Measurements from ENCODE around the gene TRIM29.
"Not testable (repeated sequence)": the region's sequence is repeated elsewhere in the genome, so short reads cannot be mapped to it uniquely, and the experiment has no call there.

Gene TRIM29

DNA sequence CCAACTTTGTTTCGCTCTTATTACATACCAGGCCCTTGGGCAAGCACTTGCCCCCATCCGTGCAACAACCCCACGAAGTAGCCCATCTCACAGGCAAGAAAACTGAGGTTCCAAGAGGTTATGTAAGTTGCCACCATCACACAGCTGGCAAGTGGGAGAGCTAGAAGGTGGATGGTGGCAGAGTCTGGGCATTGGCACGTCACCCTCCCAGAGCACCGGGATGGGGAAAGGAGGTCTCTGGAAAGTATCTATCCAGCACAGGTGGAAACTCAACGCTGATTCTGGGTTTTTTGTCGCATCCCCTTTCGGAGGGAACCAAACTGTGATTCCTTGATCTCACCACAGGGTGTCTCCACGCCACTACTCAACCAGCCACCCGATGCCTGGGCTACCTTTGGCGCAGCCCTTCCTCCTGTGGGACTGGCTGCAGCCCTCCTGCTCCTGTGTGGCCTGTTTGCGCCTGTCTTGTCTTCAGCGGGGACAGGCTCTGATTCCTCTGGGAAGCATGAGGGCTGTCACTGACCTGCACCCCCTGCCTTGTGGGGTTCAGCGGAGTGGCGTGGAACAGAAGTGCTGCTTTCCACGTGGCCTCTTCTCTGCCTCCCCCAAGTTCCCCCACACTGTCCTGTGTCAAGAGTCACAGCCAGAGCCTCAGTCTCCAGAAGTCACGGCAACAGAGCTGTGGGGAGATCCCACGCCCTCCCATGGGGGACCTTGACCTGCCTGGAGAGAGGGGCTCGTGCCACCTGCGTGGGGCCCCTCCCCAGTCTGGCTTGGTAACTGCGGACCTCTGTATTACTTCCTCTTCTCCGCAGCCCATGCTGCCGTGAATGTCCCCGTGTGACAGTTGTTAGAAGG, 34.4 kb upstream of the TRIM29 start:
- in situ Hi-C loops (cut with MboI; ENCODE audit: low sequenced_read_pairs), result no loop called here

DNA sequence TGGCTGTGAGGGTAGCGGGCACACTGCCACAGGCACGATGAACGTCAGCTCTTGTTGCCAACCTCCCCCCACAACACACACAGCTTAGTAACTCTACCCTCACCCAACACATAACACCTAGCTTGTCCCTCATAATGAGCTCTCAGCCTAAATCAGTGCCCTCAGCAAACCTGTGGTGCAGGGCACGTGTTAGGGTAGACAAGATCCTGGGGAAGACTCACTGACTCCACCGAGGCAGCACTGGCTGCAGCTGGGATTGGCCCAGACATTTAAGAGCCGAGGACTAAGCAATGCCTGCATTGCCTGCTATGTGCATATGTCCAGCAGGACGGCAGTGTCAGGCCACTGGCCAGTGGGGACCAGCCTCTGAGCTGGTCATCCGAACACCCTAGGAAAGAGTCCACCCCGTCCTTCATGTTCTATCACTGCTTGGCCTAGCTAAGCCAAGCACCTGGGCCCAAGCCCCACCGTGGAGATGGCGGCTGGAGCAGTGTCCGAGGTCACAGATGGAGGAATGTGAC, 32.9 kb upstream of the TRIM29 start:
- in situ Hi-C loops (cut with MboI; ENCODE audit: low sequenced_read_pairs), result no loop called here

DNA sequence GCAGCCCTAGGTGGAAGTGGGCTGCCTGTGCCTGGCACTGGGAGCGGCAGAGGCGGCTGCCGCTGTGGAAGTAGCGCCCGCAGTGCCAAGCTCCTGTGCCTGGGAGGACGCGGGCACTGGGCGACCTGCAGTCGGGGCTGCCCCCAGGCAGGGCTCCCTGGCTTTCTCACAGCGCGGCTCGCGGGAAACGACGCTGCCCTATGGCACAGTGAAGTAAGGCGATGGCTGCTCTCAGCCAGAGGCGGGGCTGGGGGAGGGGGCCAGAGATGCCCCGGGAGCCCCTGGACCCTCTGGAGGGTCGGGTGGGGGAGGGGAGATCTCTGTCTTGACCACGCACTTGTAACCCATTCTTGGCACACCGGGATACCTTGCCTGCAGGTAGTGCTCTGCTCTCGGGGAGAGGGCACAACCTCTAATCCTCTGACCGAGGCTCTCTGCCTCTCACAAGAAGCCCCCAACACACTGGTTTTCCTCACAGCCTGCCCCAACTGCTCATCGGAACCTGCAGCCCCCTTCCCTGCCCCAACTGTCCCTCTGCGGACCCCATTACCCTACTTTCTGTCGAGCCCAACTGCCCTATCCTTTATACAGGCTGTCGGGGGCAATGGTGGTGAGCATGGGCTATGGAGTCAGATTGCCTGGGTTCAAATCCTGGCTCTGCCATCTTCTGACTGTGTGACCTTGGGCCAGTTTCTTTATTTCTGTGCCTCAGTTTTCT, 32.2 kb upstream of the TRIM29 start:
- in situ Hi-C loops (cut with MboI; ENCODE audit: low sequenced_read_pairs), result no loop called here

DNA sequence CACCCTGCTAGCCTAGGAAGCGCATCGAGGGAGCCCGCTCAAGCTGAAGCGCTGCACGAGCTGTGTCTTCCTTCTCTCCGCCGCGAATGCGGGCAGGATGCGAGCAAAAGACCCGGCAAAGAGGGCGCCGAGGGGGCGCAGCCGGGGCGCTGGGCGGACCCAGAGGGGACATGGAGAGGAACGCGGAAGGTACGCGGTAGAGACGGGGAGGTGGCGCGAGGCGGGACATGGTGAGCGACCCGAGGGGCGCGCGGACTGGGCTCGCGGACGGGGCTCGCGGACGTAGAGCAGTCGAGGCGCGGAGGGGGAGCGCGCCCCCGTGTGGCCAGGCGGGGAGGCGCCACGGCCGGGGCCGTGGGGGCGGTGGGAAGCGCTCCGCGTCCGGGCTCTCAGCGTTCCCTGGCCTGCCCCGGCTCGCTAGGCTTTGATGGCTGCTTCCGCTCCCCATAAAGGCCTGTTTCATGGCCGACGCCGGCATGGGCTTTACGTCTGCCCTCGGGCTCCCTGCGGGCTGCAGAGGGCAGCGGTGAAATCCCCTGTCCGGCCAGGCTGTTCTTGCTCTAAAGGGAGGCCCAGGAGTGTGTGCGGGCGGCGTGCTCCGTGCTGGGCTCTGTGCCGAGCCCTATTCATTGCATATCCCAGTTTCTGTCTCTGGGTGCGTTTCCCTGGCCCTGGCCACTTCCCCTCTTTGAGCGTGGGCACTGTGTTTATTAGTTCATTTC, 31.2 kb upstream of the TRIM29 start:
- in situ Hi-C loops (cut with MboI; ENCODE audit: low sequenced_read_pairs), result no loop called here

DNA sequence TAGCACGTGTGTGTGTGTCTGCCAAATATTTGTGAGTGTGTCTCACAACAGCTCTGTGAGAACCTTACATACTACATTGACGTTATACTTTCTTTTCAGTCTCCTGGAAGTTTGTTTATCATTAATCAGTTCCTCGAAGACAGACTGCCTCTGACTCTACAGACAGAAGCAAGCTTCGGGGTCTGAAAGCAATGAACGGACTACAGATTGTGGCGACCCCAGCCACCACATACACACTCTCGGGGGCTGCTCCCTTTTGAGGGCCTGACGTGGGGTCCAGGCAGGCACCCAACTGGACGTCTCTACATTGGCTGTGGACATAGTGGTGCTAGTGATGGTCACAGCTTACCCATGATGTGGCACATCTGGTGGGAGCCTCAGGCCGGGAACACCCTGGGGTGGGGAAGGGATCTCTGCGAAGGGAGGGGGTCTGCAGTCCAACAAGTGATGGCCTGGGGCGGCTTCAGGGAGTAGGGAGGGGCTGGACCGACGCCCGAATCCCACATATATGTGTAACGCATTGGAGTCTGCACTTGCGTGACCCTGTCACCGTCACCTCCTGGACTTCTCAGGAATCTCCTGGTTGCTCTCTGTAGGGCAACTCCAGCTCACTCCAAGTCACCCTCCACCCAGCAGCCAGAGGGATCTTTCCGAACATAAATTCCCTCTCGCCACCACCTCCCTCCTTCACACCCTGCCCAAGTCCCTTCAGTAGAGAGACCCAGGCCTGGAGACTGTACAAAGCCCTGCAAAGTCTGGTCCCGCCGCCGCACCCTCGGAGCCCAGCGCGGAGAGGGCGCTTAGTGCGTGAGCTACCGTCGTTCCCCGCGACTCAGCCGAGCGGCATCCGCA, 30.4 kb upstream of the TRIM29 start:
- in situ Hi-C loops (cut with MboI; ENCODE audit: low sequenced_read_pairs), result no loop called here

DNA sequence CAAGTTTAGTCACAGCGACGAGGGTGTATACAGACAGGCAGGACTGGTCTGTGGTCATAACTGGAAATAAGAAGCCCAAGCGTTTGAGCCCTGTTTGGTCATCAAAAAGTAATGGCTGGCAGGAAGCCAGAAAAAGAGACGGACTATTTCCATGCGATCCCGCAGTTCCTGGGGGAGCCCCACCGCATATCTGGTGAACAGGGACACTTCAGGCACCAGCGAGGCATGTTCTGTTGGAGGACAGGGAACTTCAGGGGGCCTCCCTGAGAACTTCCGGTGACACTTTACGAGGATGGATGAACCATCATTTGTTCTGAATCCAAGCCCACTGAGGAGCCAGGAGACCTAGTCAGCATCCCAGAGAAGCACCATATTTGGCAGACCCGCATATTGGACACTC, 29.7 kb upstream of the TRIM29 start:
- in situ Hi-C loops (cut with MboI; ENCODE audit: low sequenced_read_pairs), result no loop called here

DNA sequence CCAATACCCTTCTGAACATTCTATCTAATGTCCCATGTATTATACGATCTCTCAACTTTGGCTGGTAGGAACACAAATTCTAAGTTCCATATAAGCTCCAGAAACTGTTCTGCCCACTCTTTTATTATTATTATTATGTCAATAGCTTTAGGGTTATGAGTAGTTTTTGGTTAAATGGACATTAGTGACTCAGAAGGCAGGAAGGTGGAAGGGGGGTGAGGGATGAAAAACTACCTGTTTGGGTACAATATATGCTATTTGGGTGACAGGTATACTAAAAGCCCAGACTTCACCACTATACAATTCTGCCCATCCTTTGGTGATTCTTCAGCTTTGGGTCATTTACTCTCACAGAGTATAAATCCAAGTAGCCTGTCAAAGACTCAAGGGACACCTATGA, 22.5 kb upstream of the TRIM29 start:
- in situ Hi-C loops (cut with MboI; ENCODE audit: low sequenced_read_pairs), result no loop called here

DNA sequence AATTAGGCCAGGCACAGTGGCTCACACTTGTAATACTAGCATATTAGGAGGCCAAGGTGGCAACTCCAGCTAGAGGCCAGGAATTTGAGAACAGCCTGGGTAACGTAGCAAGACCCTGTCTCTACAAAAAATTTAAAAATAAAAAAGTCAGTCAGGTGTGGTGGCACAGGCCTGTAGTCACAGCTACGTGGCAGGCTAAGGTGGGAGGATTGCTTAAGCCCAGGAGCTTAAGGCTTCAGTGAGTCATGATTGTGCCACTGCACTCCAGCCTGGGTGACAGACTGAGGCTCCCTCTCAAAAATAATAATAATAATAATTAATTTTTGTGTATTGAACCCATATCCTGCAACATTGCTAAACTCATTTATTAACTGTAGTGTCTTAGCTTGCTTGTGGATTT, 15.3 kb upstream of the TRIM29 start:
- in situ Hi-C loops (cut with MboI; ENCODE audit: low sequenced_read_pairs), result no loop called here

DNA sequence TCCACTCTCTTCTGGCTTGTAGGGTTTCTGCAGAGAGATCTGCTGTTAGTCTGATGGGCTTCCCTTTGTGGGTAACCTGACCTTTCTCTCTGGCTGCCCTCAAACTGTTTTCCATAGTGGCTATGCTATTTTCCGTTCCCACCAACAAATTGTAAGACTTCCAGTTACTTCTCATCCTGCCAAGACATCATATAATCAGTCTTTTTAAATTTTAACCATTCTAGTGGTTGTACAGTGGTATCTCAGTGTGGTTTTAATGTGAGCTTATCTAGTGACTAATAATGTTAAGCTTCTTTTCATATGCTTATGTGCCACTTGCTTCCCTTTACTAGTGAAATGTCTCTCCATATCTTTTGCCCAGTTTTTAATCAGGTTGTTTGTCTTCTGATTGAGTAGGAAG, 13.6 kb upstream of the TRIM29 start:
- in situ Hi-C loops (cut with MboI; ENCODE audit: low sequenced_read_pairs), result no loop called here

DNA sequence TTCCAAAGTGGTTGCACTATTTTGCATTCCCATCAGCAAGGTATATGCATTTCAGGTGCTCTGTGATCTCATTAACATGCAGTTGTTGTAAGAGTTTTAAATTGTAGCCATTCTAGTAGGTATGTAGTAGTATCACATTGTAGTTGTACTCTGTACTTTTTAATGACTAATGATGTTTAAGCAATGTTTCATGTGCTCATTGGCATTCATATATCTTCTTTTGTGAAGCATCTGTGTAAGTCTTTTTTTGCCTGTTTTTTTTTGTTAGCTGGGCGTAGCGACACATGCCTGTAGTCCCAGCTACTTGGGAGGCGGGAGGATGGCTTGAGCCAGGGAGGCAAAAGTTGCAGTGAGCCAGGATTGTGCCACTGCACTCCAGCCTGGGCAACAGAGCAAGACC, 11.3 kb upstream of the TRIM29 start:
- in situ Hi-C loops (cut with MboI; ENCODE audit: low sequenced_read_pairs), result no loop called here

DNA sequence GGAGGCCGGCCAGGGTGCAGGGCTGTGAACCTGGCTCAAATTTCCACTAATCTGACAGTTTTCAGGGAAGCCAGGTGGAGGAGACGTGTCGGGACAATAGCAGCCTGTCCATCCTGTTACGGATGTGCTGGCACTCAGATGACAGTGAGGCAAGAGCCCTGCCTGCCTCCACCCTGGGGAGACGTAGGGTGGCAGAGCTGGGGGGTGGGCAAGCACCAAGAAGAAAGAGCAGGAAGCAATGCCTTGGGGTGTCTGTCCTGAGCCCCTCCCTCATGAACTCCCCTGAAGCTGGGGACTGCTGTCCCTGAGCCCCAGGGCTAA, 10.0 kb upstream of the TRIM29 start:
- in situ Hi-C loops (cut with MboI; ENCODE audit: low sequenced_read_pairs), result no loop called here

DNA sequence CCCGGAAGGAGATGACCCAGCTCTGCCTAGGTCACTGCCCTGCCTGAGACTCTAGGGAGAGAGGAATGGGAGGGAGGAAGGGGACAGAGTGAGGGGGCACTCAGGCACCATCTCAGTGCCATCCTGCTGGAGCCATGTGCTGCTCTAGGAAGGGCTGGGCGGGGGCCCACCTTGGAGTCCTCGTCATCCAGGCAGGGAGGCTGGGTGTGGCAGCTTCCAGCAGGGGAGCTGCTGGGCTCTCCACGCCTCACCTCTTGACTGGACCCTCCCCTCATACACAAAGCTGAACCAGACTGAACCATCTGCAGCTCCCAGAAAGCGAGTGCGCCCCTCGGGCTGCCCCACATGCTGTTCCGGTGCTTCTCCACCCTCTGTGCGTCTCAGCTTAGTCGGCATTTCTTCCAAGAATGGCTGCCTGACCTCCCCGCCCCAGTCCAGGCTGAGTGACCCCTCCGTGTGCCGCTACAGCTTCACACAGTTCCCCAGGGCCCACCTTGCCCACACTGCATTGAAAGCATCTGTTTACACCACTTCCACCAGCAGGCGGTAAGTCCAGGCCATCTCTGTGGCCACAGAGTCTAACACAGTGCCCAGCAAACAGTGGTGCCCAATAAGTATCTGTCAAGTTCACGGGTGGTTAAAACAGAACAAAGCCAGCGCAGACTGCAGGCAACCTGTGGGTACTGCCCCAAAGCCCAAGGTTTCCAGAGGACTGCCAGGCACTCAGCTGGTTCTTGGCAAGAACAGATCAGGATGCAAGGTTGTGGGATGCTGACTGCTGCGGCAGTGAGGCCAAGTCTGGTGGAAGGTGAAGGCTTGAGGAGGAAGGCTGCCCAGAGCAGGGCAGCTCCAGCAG, 9.4 kb upstream of the TRIM29 start:
- in situ Hi-C loops (cut with MboI; ENCODE audit: low sequenced_read_pairs), result no loop called here

DNA sequence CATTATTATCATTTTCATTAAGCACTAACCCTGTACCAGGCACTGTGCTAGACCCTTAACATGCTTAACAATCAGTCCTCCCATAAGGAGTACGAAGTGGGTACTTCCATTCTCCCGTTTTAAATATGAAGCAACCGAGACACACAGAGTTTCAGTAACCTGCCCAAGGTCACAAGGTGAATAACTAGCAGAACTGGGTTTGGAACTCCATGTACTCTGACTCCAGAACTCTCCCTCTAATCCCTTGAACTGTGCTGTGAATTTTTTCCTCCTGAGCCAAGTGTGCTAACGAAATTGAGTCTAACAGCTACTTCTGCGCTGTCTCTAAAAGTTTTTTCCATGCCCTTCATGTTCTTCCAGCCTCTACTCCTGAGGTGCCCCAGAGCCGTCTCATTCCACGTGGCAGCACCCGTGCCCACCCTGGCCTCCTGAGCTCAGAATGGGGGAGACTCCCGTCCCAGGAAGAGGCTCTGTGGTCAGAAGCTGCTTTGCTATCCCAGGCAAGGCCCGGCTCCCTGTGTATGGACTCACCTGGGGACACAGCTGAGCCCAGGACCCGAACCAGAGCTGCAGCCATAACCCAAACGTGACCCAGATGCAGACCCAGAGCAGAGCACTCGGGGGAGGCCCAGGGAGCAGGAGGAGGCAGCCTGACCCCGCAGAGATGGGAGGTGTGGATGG, 8.6 kb upstream of the TRIM29 start:
- in situ Hi-C loops (cut with MboI; ENCODE audit: low sequenced_read_pairs), result no loop called here

DNA sequence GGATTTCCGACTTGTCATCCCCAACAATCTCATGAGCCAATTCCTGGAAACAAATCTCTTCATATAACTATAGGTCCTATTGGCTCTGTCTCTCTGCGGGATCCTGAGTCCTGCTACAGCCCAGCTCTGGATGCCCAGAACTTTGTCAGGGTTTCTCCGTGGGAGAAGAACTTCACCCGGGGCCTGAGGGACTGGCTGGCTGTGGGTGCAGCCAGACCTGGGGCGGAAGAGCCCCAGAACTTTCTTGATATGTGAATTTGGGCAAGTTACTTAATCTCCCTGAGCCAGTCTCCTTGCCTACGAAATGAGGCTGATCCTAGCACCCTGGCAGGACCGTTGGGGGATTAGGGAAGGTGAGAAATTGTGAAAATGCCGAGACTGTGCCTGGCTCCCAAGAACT, 6.6 kb upstream of the TRIM29 start:
- in situ Hi-C loops (cut with MboI; ENCODE audit: low sequenced_read_pairs), result no loop called here

DNA sequence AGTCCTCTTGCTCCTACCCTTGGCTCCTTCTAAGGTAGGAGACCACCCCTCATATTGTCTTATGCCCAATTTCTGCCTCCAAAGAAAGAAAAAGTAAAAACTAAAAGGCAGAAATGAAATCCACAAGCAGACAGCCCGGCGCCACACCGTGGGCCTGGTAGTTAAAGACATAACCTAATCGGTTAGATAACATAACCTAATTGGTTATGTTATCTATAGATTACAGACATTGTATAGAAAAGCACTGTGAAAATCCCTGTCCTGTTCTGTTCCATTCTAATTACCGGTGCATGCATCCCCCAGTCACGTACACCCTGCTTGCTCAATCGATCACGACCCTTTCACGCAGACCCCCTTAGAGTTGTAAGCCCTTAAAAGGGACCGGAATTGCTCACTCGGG, 5.6 kb upstream of the TRIM29 start:
- in situ Hi-C loops (cut with MboI; ENCODE audit: low sequenced_read_pairs), result not testable (repeated sequence)

DNA sequence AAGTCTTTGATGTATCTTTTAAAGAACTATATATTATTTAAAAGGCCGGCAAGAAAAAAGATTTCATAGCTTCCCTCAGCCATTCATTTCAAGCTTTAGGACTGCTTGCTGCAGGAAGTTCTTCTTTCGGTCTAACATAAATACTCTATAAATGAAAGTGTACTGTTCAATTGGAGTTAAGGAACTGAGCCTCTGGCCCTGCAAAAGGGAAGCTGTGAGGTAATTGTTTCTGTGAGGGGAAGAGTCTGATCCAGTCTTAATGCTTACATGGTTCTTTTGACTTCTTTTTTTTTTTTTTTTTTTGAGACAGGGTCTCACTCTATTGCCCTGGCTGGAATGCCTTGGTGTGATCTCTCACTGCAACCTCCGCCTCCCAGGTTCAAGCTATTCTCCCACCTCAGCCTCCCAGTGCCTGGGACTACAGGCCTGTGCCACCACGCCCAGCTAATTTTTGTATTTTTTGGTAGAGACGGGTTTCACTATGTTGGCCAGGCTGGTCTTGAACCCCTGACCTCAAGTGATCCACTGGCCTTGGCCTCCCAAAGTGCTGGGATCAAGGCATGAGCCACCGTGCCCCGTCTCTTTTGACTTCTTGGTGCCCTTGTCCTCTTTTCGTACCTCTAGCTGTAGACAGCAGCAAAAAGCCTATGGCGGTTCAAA, 4.7 kb upstream of the TRIM29 start:
- in situ Hi-C loops (cut with MboI; ENCODE audit: low sequenced_read_pairs), result no loop called here

DNA sequence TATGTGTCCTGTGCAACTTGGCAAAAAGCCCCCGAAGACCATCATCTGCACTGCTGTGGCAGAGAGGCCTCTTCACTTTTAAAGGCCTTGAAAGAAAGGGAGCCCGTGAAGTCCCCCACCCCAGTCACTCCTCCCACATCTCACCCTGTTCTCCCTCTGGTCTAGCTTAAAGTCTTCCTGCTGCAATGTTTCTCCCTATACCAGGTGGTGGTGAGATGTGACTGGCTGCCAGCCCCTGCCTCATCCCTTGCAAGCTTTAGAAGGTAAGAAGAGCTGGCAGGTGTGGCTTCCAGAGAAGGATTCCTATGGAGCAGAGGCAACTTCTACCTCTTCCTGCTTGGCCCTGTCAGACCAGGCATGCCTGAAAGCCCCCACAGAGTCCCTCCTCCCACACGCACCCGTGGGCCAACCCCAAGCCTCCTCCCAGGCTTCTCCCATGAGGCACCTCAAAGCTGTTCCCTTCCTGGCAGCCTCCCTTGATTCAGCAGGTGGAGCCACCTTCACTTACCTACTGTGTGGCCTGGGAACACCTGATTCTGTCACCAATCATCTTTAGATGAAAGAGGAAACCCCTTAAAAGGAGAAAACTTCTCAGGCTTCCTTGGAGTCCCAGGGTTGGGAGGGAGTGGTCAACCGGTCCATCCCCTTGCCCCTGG, 4.0 kb upstream of the TRIM29 start:
- in situ Hi-C loops (cut with MboI; ENCODE audit: low sequenced_read_pairs), result no loop called here

DNA sequence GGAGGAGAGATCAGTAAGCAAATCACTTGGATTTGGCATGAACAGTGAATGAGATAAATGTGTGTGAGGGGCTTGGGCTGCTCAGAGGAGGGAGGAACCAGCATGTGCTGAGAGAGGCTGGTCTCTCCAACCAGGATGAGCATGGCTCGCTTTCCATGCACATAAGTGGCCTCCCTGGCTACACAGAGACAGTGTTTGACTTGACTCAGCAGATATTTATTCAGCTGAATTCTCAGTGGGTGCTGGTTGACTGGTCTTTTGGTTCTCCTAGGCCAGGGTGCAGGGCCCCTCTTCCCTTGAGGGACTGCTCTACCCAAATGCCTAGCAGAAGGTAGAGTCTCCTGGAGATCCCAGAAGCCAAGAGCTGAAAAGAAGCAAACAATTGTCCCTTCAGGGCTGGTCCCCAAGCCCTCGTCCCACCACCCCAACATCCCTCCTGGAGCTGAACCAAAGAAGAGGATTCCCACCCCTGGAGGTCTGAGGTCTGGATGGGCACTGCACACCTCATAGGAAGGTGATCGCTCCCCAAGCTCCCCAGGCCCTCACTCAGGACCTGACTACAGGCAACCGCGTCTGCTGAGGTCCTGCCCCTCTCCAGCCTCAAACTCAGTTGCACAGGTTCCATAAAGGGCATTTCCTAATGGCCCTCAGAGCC, 3.3 kb upstream of the TRIM29 start:
- in situ Hi-C loops (cut with MboI; ENCODE audit: low sequenced_read_pairs), result no loop called here

All from hTERT RPE-1 (cell line).